Subcutaneous abdominal adipose tissue (tissue), 5 donors: ENCODE measurements around the gene WDR82.

ENCODE experiments used
- H3K27ac ChIP-seq: one replicate; pipeline ENCODE4 v1.7.0; 2013; ENCODE audit warnings: low read depth, mild to moderate bottlenecking, inconsistent platforms, low read length, moderate library complexity
- H3K27me3 ChIP-seq, 5 donors: one replicate each; pipeline ENCODE4 v1.7.0; 2013; ENCODE audit warnings: low read length in 5 of 5, inconsistent platforms in 1 of 5; ENCODE audit not compliant: control insufficient read depth in 5 of 5, insufficient read depth in 4 of 5
- H3K36me3 ChIP-seq, 5 donors: one replicate each; pipeline ENCODE4 v1.7.0; 2013; ENCODE audit warnings: low read length in 5 of 5; ENCODE audit not compliant: control insufficient read depth in 5 of 5, insufficient read depth in 5 of 5
- H3K4me1 ChIP-seq, 5 donors: one replicate each; pipeline ENCODE4 v1.7.0; 2013; ENCODE audit warnings: low read length in 5 of 5, mild to moderate bottlenecking in 3 of 5, moderate library complexity in 1 of 5; ENCODE audit not compliant: control insufficient read depth in 5 of 5, insufficient read depth in 5 of 5
- H3K4me3 ChIP-seq, 5 donors: one replicate each; pipeline ENCODE4 v1.7.0; 2013; ENCODE audit warnings: low read length in 5 of 5, low read depth in 1 of 5
- H3K9ac ChIP-seq, 5 donors: one replicate each; pipeline ENCODE4 v1.7.0; 2013; ENCODE audit warnings: low read length in 5 of 5, mild to moderate bottlenecking in 4 of 5, moderate library complexity in 3 of 5
- H3K9me3 ChIP-seq, 5 donors: one replicate each; pipeline ENCODE4 v1.7.0; 2013; ENCODE audit warnings: low read length in 5 of 5; ENCODE audit not compliant: control insufficient read depth in 5 of 5
- donor health status: healthy.
- donor health status: healthy.
- donor health status: healthy.
- donor health status: healthy.
- donor health status: healthy.

WDR82 gene

DNA sequence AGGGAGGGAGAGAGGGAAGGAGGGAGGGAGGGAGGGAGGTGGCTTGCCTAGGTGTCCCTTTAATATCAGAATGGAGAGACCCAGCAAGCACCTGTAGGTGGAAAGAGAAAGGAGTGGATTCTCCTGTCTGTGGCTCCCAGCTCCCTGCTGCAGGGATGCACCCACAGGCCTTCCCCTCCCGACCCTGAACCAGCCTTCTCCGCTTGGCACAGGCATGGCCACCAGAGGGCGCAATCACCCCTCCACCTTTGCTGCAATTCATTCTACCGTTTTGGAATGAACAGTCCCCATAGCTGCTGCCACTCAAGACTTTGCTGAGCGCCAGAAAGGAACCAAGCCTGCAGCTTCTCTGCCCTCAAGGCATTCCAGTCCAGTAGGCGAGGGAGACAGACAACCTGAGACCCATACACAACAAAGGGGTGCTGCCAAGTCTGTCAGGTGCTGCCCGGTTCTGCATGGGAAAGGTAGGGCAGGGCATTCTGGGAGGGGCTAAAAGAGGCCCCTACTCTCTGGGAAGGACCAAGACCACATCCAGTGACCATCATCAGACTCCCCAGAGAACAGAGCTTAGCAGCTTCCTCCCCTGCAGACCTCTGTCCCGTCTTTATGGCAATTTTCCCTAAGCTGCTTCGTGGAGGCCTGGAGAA lies 57.9 kb downstream of the WDR82 start:
- Histone ChIP-seq H3K9me3 (no peaks in the 10 kb centered on the region), H3K27me3 (no peaks in the 10 kb centered on the region), H3K4me3 (no peak overlapping the region), H3K36me3 (peaks cover 0 to 10% (median 2%) of the 10 kb centered on the region in 5 donors), H3K4me1 (peaks cover 17 to 72% (median 58%) of the 10 kb centered on the region in 5 donors), H3K9ac (no peak overlapping the region), H3K27ac (no peak overlapping the region)

DNA sequence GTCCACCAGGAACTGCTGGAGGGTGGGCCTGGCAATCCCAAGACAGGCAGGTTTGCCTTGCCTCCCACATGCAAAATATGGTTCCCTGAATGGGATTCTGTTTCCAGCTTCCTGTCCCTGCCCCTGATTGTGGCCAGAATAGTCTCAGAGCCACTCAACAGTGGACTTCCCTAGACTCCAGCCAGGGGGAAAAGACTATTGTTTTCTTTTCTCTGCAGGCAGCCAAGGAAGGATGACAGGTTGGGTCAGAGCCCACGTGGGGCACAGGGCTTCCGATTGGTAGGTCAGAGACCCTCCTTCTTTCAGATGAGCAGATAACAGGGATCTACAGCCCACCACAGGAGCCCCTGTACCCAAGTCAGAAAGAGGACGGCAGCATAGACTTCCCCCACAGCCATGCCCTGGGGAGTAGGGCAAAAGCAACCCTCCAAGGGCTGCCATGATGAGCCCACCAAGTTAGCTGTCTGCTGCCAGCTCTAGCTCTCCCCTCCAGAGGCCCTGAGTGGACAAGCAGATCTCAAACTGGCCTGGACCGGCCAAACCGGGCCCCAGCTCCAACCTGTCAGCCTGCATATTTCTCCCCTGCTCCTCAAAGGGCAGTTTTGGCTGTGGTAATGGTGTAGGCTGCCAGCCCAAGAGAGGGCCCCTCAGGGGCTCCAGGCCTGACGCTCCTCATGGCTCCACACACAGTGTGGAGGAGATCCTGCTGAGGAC lies 59.4 kb downstream of the WDR82 start:
- H3K27me3 ChIP-seq = no peaks in the 10 kb centered on the region
- peaks cover under 1 to 24% (median 16%) of the 10 kb centered on the region in 5 donors for H3K36me3 ChIP-seq
- no peaks in the 10 kb centered on the region for H3K9me3 ChIP-seq
- H3K27ac ChIP-seq = peak overlapping the region; percentile 78
- peaks cover 17 to 86% (median 66%) of the 10 kb centered on the region in 5 donors for H3K4me1 ChIP-seq
- H3K9ac ChIP-seq = peak overlapping the region in 1 of 5 donors; percentile 28
- H3K4me3 ChIP-seq = peak overlapping the region in 3 of 5 donors; percentile 29 to 47 (median 32)

GRCh38 chr3:52218454-52218853 lies 60.0 kb downstream of the WDR82 start:
- peak overlapping the region; percentile 78 for H3K27ac ChIP-seq
- peak overlapping the region in 4 of 5 donors; percentile 29 to 47 (median 34) for H3K4me3 ChIP-seq
- peaks cover 17 to 91% (median 66%) of the 10 kb centered on the region in 5 donors for H3K4me1 ChIP-seq
- H3K9me3 ChIP-seq = no peaks in the 10 kb centered on the region
- H3K27me3 ChIP-seq = no peaks in the 10 kb centered on the region
- peaks cover 2 to 30% (median 22%) of the 10 kb centered on the region in 5 donors for H3K36me3 ChIP-seq
- H3K9ac ChIP-seq = peak overlapping the region in 1 of 5 donors; percentile 69

GRCh38 chr3:52218026-52218425 lies 60.4 kb downstream of the WDR82 start:
- Histone ChIP-seq H3K4me3 (peak overlapping the region in 4 of 5 donors; percentile 29 to 47 (median 34)), H3K27me3 (no peaks in the 10 kb centered on the region), H3K36me3 (peaks cover 2 to 30% (median 26%) of the 10 kb centered on the region in 5 donors), H3K4me1 (peaks cover 17 to 91% (median 66%) of the 10 kb centered on the region in 5 donors), H3K9ac (peak overlapping the region in 2 of 5 donors; percentile 4 to 69), H3K9me3 (no peaks in the 10 kb centered on the region), H3K27ac (peak overlapping the region; percentile 78)

GRCh38 chr3:52217409-52217805 lies 61.0 kb downstream of the WDR82 start:
- Histone ChIP-seq H3K4me3 (peak overlapping the region in 2 of 5 donors; percentile 6 to 10), H3K36me3 (peaks cover 2 to 34% (median 32%) of the 10 kb centered on the region in 5 donors), H3K27ac (peak overlapping the region; percentile 78), H3K27me3 (no peaks in the 10 kb centered on the region), H3K9me3 (no peaks in the 10 kb centered on the region), H3K4me1 (peaks cover 17 to 86% (median 64%) of the 10 kb centered on the region in 5 donors), H3K9ac (peak overlapping the region in 2 of 5 donors; percentile 46 to 52)

DNA sequence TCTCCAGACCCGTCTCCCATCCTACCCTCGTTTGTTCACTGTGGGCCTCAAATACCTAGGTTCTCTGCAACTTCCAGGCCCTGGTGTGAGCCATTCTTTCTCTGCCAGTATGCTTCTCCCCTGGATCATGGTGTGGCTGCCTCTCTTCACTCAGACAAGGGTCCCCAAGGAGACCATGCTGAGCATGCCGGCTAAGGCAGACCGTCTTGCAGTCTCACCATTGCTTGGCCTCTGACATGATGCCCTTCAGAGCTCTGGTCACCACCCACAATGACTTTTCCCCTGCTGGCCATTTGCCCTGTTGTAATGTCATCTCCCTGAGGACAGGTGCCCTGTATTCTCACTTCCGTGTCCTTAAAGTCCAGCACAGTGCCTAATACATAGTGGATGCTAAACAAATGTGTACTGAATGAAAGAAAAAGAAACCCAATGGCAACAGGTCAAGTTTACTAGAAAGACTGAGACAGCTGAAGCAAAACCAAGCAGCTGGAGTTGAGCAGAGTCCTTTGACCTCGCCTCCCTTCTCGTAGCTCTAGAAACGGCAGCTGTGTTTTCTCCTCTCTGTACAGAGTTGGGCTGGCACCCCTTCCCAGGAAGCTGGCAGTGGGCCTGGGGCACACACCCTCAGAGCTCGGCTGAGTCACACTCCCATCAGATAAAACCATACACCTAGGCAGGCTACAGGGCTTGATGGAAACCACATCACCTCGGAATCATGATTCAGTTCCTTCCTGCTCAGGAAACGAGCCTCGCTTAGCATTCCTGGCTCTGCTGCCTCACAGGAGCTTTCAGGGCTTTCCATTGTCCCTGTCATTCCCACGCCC lies 61.7 kb downstream of the WDR82 start:
- Histone ChIP-seq H3K27me3 (no peaks in the 10 kb centered on the region), H3K27ac (peak overlapping the region; percentile 78), H3K4me1 (peaks cover 17 to 80% (median 58%) of the 10 kb centered on the region in 5 donors), H3K36me3 (peaks cover 3 to 41% (median 38%) of the 10 kb centered on the region in 5 donors), H3K9ac (peak overlapping the region in 3 of 5 donors; percentile 46 to 59 (median 52)), H3K4me3 (peak overlapping the region in 3 of 5 donors; percentile 10 to 46 (median 44)), H3K9me3 (no peaks in the 10 kb centered on the region)

DNA sequence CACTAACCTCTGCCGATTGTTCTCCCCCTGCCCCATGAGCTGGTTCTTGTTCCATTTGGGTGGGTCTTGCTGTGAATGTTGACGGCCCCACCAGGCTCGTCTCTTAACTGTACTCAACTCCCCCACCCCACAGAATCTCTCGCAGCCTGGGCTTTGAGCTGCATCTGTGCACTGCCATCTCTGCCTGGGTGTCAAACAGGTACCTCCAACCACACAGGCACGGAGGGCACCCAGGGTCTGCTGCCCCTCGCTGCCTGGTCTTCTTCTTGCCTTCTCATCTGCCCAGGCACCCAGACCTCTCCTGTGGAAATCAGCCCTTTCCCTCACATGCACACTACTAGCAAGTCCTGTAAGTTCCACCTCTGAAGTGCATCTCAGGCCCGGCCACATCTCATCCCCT lies 63.1 kb downstream of the WDR82 start:
- H3K27ac ChIP-seq = peak overlapping the region; percentile 78
- H3K36me3 ChIP-seq = peaks cover 5 to 55% (median 52%) of the 10 kb centered on the region in 5 donors
- no peak overlapping the region for H3K4me3 ChIP-seq
- H3K27me3 ChIP-seq = no peaks in the 10 kb centered on the region
- peaks cover 14 to 67% (median 57%) of the 10 kb centered on the region in 5 donors for H3K4me1 ChIP-seq
- H3K9ac ChIP-seq = no peak overlapping the region
- no peaks in the 10 kb centered on the region for H3K9me3 ChIP-seq

GRCh38 chr3:52213901-52214300 lies 64.5 kb downstream of the WDR82 start:
- Histone ChIP-seq H3K9me3 (no peaks in the 10 kb centered on the region), H3K27ac (peak overlapping the region; percentile 78), H3K4me3 (no peak overlapping the region), H3K27me3 (no peaks in the 10 kb centered on the region), H3K9ac (no peak overlapping the region), H3K36me3 (peaks cover 6 to 70% (median 64%) of the 10 kb centered on the region in 5 donors), H3K4me1 (peaks cover 14 to 61% (median 59%) of the 10 kb centered on the region in 5 donors)

DNA sequence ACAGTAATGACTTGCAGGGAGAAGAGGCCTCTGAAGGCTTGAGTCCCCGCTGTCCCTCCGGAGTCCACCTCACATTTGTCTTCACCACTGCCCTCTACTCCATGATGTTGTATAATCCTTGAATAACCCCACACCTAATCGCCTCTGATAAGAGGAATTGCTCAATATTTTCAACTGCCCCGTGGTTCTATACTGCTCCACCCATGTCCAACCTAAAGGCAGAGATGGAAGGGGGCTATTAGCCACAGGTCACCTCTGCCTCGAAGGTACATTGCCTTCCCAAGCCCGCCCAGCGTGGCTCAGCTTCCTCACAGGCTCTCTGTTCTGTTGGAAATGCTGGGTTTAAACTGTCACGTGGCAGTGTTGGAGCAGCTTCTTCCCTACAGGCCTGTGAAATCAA lies 65.4 kb downstream of the WDR82 start:
- peaks cover 11 to 54% (median 50%) of the 10 kb centered on the region in 5 donors for H3K4me1 ChIP-seq
- peaks cover 13 to 78% (median 72%) of the 10 kb centered on the region in 5 donors for H3K36me3 ChIP-seq
- H3K27ac ChIP-seq = no peak overlapping the region

More for the DNA sequence above, 65.4 kb downstream of the WDR82 start:
- H3K27me3 ChIP-seq = no peaks in the 10 kb centered on the region
- H3K9me3 ChIP-seq = no peaks in the 10 kb centered on the region
- H3K4me3 ChIP-seq = no peak overlapping the region
- H3K9ac ChIP-seq = no peak overlapping the region
